ENCODE results near the gene ANKRD63. TPM values are rescaled to one million over a fixed set of nuclear protein-coding genes. Genes with fewer than 3 reads are reported as not detected.

The ANKRD63 gene
- total and polyA plus RNA-seq, 4 donors: not detected

DNA sequence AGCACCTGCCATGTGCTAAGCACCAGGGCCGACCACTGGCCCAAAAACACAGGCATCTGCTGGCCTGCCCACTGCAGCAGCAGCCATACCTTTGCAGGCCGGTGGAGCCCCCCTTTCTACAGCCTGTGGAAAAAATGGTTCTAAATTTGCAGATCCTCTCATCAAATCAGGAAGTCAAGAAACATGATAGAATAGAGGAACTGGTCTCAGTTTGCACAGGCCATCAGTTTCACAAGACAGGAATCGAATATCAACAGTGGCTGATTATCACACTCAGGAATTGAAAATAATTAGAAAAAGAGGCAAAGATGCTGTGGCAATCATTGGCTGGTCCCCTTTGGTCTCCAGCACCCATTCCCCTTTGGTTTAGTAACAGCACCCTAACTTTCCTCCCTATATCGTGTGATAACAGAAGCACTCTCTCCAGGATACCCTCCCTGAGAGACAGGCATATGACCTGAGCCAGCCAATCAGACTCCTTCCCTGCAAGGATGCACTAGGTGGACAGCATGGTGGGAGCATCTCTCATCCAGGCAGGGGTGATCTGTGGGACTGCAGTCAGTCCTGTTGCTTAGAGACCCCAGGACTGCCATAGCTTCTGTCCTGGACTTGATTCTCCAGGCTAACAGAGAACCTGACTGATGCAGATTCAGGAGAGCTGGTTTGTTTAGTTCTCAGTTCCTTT is 47.5 kb downstream of the ANKRD63 start:
- intact Hi-C loops (cut with DNase I): no loop called here
- Histone ChIP-seq H3K4me1 (ENCODE audit: control insufficient read depth in 1 of 2, insufficient read depth in 2 of 2, low read length in 2 of 2) (no peaks in the 10 kb centered on the region), H3K9me3 (ENCODE audit: control insufficient read depth, low read length) (no peaks in the 10 kb centered on the region), H3K4me3 (ENCODE audit: low read length in 2 of 2) (no peak overlapping the region), H3K27ac (ENCODE audit: low read depth in 1 of 2, low read length in 2 of 2) (no peak overlapping the region), H3K36me3 (ENCODE audit: control insufficient read depth in 1 of 2, insufficient read depth in 2 of 2, low read length in 1 of 2) (no peaks in the 10 kb centered on the region), H3K27me3 (ENCODE audit: control insufficient read depth in 1 of 2, insufficient read depth in 2 of 2, low read length in 1 of 2) (no peaks in the 10 kb centered on the region)
- ATAC-seq (ENCODE audit: low FRiP score) (no peak), DNase-seq (no peak)
- WGBS, 2 donors: 87 to 93% methylated on average over 4 of the region's 4 CpGs

- ATAC-seq (ENCODE audit: low FRiP score) (no peak), DNase-seq (no peak)
- 78 to 84% methylated on average over 4 of the region's 4 CpGs for whole genome bisulfite sequencing, 2 donors
- Histone ChIP-seq H3K27me3 (ENCODE audit: control insufficient read depth in 1 of 2, insufficient read depth in 2 of 2, low read length in 1 of 2) (no peaks in the 10 kb centered on the region), H3K27ac (ENCODE audit: low read depth in 1 of 2, low read length in 2 of 2) (no peak overlapping the region), H3K36me3 (ENCODE audit: control insufficient read depth in 1 of 2, insufficient read depth in 2 of 2, low read length in 1 of 2) (no peaks in the 10 kb centered on the region), H3K4me1 (ENCODE audit: control insufficient read depth in 1 of 2, insufficient read depth in 2 of 2, low read length in 2 of 2) (no peaks in the 10 kb centered on the region), H3K4me3 (ENCODE audit: low read length in 2 of 2) (no peak overlapping the region), H3K9me3 (ENCODE audit: control insufficient read depth, low read length) (no peaks in the 10 kb centered on the region)
- intact Hi-C loops (cut with DNase I): no loop called here
Observed at GRCh38 chr15:40234783-40235182, 48.1 kb downstream of the ANKRD63 start.

DNA sequence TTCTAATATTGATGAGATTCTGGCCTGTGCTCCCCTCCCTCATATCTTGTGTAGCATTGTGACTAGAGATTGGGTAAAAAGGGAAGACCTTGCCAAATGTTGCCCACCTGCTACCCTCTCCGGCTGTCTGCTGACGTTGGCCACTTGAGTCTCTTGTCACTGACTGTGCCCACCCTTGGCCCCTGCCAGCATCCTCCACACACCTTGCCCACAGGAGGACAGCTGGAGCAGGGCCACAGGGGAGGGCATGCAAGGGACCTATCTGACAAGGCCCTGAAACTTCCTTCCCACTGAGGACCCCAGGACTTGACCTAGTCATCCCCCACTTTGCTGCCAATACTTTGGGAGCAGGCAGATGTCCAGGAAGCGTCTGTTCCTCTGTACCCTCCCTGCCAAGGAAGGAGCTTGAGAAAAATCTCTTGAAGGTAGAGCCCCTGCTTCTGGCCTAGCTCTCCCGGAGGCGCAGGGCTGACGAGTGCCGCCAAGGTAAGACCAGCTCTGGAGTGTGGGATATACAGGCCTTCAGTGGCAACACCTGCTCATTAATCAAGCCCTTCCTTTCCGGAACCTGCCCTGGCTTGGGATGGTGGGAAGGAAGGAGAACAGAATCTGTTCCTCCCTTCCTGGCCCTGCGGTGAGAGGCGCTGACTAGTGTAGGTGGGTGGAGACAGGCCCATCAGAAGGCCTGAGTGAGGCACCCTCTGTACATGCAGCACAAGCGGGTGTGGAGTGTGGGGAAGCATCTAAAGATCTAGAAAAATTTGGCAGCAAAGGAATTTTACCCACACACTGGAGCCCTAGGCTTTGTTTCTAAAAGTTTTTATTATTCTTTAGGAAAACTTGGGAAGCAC is 48.9 kb downstream of the ANKRD63 start:
- no peak for DNase-seq
- no peak for ATAC-seq (ENCODE audit: low FRiP score)
- no peak overlapping the region for H3K27ac ChIP-seq (ENCODE audit: low read depth in 1 of 2, low read length in 2 of 2)
- no peaks in the 10 kb centered on the region for H3K36me3 ChIP-seq (ENCODE audit: control insufficient read depth in 1 of 2, insufficient read depth in 2 of 2, low read length in 1 of 2)
- intact Hi-C loops (cut with DNase I): no loop called here
- no peaks in the 10 kb centered on the region for H3K27me3 ChIP-seq (ENCODE audit: control insufficient read depth in 1 of 2, insufficient read depth in 2 of 2, low read length in 1 of 2)
- no peaks in the 10 kb centered on the region for H3K4me1 ChIP-seq (ENCODE audit: control insufficient read depth in 1 of 2, insufficient read depth in 2 of 2, low read length in 2 of 2)
- no peak overlapping the region for H3K4me3 ChIP-seq (ENCODE audit: low read length in 2 of 2)
- 90 to 95% methylated on average over 11 of the region's 11 CpGs for WGBS, 2 donors
- no peaks in the 10 kb centered on the region for H3K9me3 ChIP-seq (ENCODE audit: control insufficient read depth, low read length)

DNA sequence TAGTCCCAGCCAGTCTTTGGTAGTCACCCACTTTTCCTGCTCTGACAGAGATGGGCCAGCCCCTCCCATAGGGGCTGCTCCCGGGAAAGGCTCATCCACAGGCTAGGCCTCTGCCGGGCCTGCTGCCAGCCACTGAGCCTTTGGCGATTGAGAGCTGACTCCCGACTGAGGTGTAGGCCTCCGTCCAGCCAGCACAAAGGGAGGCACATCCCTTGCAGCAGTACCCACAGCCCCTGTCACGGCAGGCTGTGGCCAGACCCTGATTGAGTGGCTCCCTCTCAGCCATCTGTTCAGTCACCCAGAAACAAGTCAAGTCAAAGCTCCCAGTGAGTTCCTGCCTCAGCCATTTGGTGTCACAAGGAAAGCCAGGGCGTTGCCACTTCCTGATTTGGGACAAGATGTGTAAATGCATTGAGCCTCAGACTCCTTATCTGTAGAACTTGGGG is 50.2 kb downstream of the ANKRD63 start:
- Histone ChIP-seq H3K36me3 (ENCODE audit: control insufficient read depth in 1 of 2, insufficient read depth in 2 of 2, low read length in 1 of 2) (no peaks in the 10 kb centered on the region), H3K4me1 (ENCODE audit: control insufficient read depth in 1 of 2, insufficient read depth in 2 of 2, low read length in 2 of 2) (no peaks in the 10 kb centered on the region), H3K27me3 (ENCODE audit: control insufficient read depth in 1 of 2, insufficient read depth in 2 of 2, low read length in 1 of 2) (no peaks in the 10 kb centered on the region), H3K9me3 (ENCODE audit: control insufficient read depth, low read length) (no peaks in the 10 kb centered on the region), H3K27ac (ENCODE audit: low read depth in 1 of 2, low read length in 2 of 2) (no peak overlapping the region), H3K4me3 (ENCODE audit: low read length in 2 of 2) (no peak overlapping the region)
- DNase-seq (no peak), ATAC-seq (ENCODE audit: low FRiP score) (no peak)
- intact Hi-C loops (cut with DNase I): no loop called here
- 70 to 74% methylated on average over 7 of the region's 7 CpGs for WGBS, 2 donors

Other genes starting within 250 kb of the ANKRD63 start
- 100 to 1,000 TPM; 154 to 161 TPM for gene SRP14, start 243.9 kb downstream of the ANKRD63 start, total RNA-seq
- 100 to 1,000 TPM; 367 to 437 TPM for gene SRP14, start 243.9 kb downstream of the ANKRD63 start, polyA plus RNA-seq
- gene BMF, start 174.2 kb downstream of the ANKRD63 start, total RNA-seq: 10 to 100 TPM in 1 of 2 donors, 1 to 10 TPM in 1; 6.0 to 17.3 TPM
- gene BMF, start 174.2 kb downstream of the ANKRD63 start, polyA plus RNA-seq: 1 to 10 TPM; 4.3 to 5.6 TPM
- 1 to 10 TPM in 1 of 2 donors, under 1 TPM in 1; 0.84 to 5.0 TPM for gene BUB1B, start 122.0 kb downstream of the ANKRD63 start, total RNA-seq
- 1 to 10 TPM in 1 of 2 donors, under 1 TPM in 1; 0.51 to 3.0 TPM for gene BUB1B, start 122.0 kb downstream of the ANKRD63 start, polyA plus RNA-seq
- under 1 TPM; 0.81 to 0.91 TPM for gene PAK6, start 44.0 kb downstream of the ANKRD63 start, total RNA-seq
- not detected for gene PAK6, start 44.0 kb downstream of the ANKRD63 start, polyA plus RNA-seq
- gene PLCB2, start 24.9 kb upstream of the ANKRD63 start, total RNA-seq: 10 to 100 TPM; 23.6 to 55.8 TPM
- gene PLCB2, start 24.9 kb upstream of the ANKRD63 start, polyA plus RNA-seq: 1 to 10 TPM; 5.8 to 7.2 TPM
- 10 to 100 TPM; 59.4 to 70.0 TPM for gene INAFM2, start 40.6 kb upstream of the ANKRD63 start, total RNA-seq
- 10 to 100 TPM; 26.0 to 53.6 TPM for gene INAFM2, start 40.6 kb upstream of the ANKRD63 start, polyA plus RNA-seq
- 10 to 100 TPM; 59.6 to 66.6 TPM for gene CCDC9B, start 57.9 kb upstream of the ANKRD63 start, total RNA-seq
- gene CCDC9B, start 57.9 kb upstream of the ANKRD63 start, polyA plus RNA-seq: 10 to 100 TPM; 16.2 to 44.2 TPM
- gene PHGR1, start 68.0 kb upstream of the ANKRD63 start, total RNA-seq: not detected
- gene PHGR1, start 68.0 kb upstream of the ANKRD63 start, polyA plus RNA-seq: 1,000 to 10,000 TPM in 1 of 2 donors, 10 to 100 TPM in 1; 45.9 to 1,323 TPM
- gene DISP2, start 75.2 kb upstream of the ANKRD63 start, total RNA-seq: under 1 TPM; 0.49 to 0.60 TPM
- gene DISP2, start 75.2 kb upstream of the ANKRD63 start, polyA plus RNA-seq: under 1 TPM; 0.08 to 0.13 TPM
- gene KNSTRN, start 99.7 kb upstream of the ANKRD63 start, total RNA-seq: 1 to 10 TPM; 3.1 to 6.6 TPM
- 1 to 10 TPM; 4.1 to 7.6 TPM for gene KNSTRN, start 99.7 kb upstream of the ANKRD63 start, polyA plus RNA-seq
- gene IVD, start 122.7 kb upstream of the ANKRD63 start, total RNA-seq: 10 to 100 TPM; 41.7 to 63.0 TPM
- 10 to 100 TPM; 16.4 to 48.4 TPM for gene IVD, start 122.7 kb upstream of the ANKRD63 start, polyA plus RNA-seq
- gene BAHD1, start 157.9 kb upstream of the ANKRD63 start, total RNA-seq: 10 to 100 TPM; 17.5 to 21.2 TPM
- gene BAHD1, start 157.9 kb upstream of the ANKRD63 start, polyA plus RNA-seq: 1 to 10 TPM; 4.8 to 9.4 TPM
- 10 to 100 TPM; 14.0 to 21.4 TPM for gene CHST14, start 187.9 kb upstream of the ANKRD63 start, total RNA-seq
- 10 to 100 TPM in 1 of 2 donors, 1 to 10 TPM in 1; 2.8 to 15.6 TPM for gene CHST14, start 187.9 kb upstream of the ANKRD63 start, polyA plus RNA-seq

All from aorta (tissue), 5 donors.